GM12878 (cell line): ENCODE data around the gene TNRC6B. TPM values are rescaled to one million over a fixed set of nuclear protein-coding genes. Genes with fewer than 3 reads are reported as not detected.

Experiments
- ATAC-seq: fragments of 200-7000 bp; cut with Tn5 transposase; 3 replicates; pipeline ENCODE4 v1.9.1; 2020; ENCODE audit warnings: mild to moderate bottlenecking, moderate library complexity
- BruUV-seq: library from RNA; stranded (reverse); fragments of 400-500 nt; replicated peaks from 2 replicates; lab custom pipeline; 2021; lab: Mats Ljungman, UMichigan
- CTCF ChIA-PET: fragments of 300-600 bp; sonication (Branson Sonifier 250); formaldehyde crosslinking; extraction: SDS; loops from one replicate; lab custom pipeline; 2021; ENCODE audit warnings: inconsistent platforms; lab: Yijun Ruan, JAX
- POLR2A ChIA-PET: fragments of 350-600 bp; formaldehyde crosslinking; extraction: SDS; loops from one replicate; lab custom pipeline; 2021; ENCODE audit warnings: inconsistent platforms; lab: Charles Lee
- RAD21 ChIA-PET: fragments of 300-600 bp; sonication (Branson Sonifier 250); formaldehyde crosslinking; loops from one replicate; lab custom pipeline; 2023; ENCODE audit warnings: antibody characterized with exemption; ENCODE audit not compliant: unreplicated experiment; lab: Charles Lee
- SMC1A ChIA-PET: fragments of 300-600 bp; sonication (Branson Sonifier 250); formaldehyde crosslinking; loops from one replicate; lab custom pipeline; 2023; ENCODE audit not compliant: unreplicated experiment, uncharacterized antibody; lab: Charles Lee
- DNase-seq: peaks from one replicate; pipeline ENCODE4 v3.0.0-alpha.2; 2011; ENCODE audit warnings: low read depth, low spot score
- FAIRE-seq: peaks from 3 replicates; lab custom pipeline; 2011; peaks lifted over from hg19 to GRCh38; lab: Jason Lieb, UNC
- H2AFZ ChIP-seq: 2 replicates; pipeline ENCODE4 v1.6.0; 2011; ENCODE audit warnings: low read depth, low read length, control low read depth; ENCODE audit not compliant: control insufficient read depth
- H3K27ac ChIP-seq: 2 replicates; pipeline ENCODE4 v1.5.1; 2011; ENCODE audit warnings: control low read depth; ENCODE audit not compliant: control insufficient read depth, insufficient read depth
- H3K27me3 ChIP-seq, 2 experiments: replicated peaks in 1 of 2; 2 replicates each; pipeline versions ENCODE4 v1.6.0 to v1.6.1; 2011; ENCODE audit warnings: low read length in 1 of 2; ENCODE audit not compliant: control insufficient read depth in 2 of 2, insufficient read depth in 2 of 2
- H3K36me3 ChIP-seq, 2 experiments: 2 replicates each; pipeline ENCODE4 v1.5.1; 2011; ENCODE audit warnings: low read length in 1 of 2; ENCODE audit not compliant: control insufficient read depth in 2 of 2, insufficient read depth in 2 of 2
- H3K4me1 ChIP-seq: 2 replicates; pipeline ENCODE4 v1.6.1; 2011; ENCODE audit warnings: mild to moderate bottlenecking, low read length, moderate library complexity, mixed read lengths; ENCODE audit not compliant: control insufficient read depth, insufficient read depth
- H3K4me2 ChIP-seq: 2 replicates; pipeline ENCODE4 v1.6.0; 2011; ENCODE audit warnings: control low read depth; ENCODE audit not compliant: control insufficient read depth, insufficient read depth
- H3K4me3 ChIP-seq: fragments of 200-600 bp; sonication (generic); 2 replicates; pipeline ENCODE4 v1.5.1; 2016
- H3K79me2 ChIP-seq: 2 replicates; pipeline ENCODE4 v1.6.0; 2011; ENCODE audit warnings: low read length; ENCODE audit not compliant: control insufficient read depth, insufficient read depth
- H3K9ac ChIP-seq: 2 replicates; pipeline ENCODE4 v1.8.0; 2011; ENCODE audit warnings: low read length, control low read depth, mixed read lengths; ENCODE audit not compliant: control insufficient read depth, insufficient read depth
- H3K9me3 ChIP-seq: replicated peaks from 3 replicates; pipeline ENCODE4 v1.5.1; 2011; ENCODE audit warnings: mild to moderate bottlenecking, low read length; ENCODE audit not compliant: control insufficient read depth, insufficient read depth
- H4K20me1 ChIP-seq: 2 replicates; pipeline ENCODE4 v1.6.0; 2011; ENCODE audit not compliant: control insufficient read depth, insufficient read depth
- ATF2 ChIP-seq: IDR thresholded peaks from 2 replicates; pipeline ENCODE4 v1.6.1; 2012; ENCODE audit warnings: low read length, inconsistent platforms
- EED ChIP-seq: sonication (generic); IDR thresholded peaks from 2 replicates; pipeline ENCODE4 v1.6.1; 2016; ENCODE audit warnings: antibody characterized with exemption, low read depth
- EP300 ChIP-seq, 2 experiments: fragments of 150-350 bp in 1 of 2; IDR thresholded peaks; 2 replicates each; pipeline ENCODE4 v1.6.1; 2011 to 2012; ENCODE audit warnings: low read depth in 2 of 2, low read length in 2 of 2, borderline replicate concordance in 1 of 2, improper control_type of control experiment in 1 of 2, inconsistent platforms in 1 of 2; ENCODE audit not compliant: control insufficient read depth in 1 of 2
- KLF5 ChIP-seq: fragments of 450-650 bp; IDR thresholded peaks from 2 replicates; pipeline ENCODE4 v1.6.1; 2014; ENCODE audit warnings: mild to moderate bottlenecking; ENCODE audit not compliant: partially characterized antibody
- LARP7 ChIP-seq: fragments of 450-650 bp; IDR thresholded peaks from 2 replicates; pipeline ENCODE4 v1.6.1; 2017; ENCODE audit warnings: mild to moderate bottlenecking
- MYC ChIP-seq: IDR thresholded peaks from 2 replicates; pipeline ENCODE4 v1.6.1; 2011; ENCODE audit warnings: mild to moderate bottlenecking, low read length, moderate library complexity, inconsistent platforms; ENCODE audit not compliant: insufficient read depth, insufficient replicate concordance, insufficient read length, severe bottlenecking
- NBN ChIP-seq: fragments of 450-650 bp; IDR thresholded peaks from 2 replicates; pipeline ENCODE4 v1.6.1; 2016
- NFIC ChIP-seq: IDR thresholded peaks from 2 replicates; pipeline ENCODE4 v1.6.1; 2012; ENCODE audit warnings: low read depth, mild to moderate bottlenecking, inconsistent platforms, low read length, moderate library complexity
- PML ChIP-seq: IDR thresholded peaks from 2 replicates; pipeline ENCODE4 v1.6.1; 2012; ENCODE audit warnings: low read length, inconsistent platforms
- POLR2A ChIP-seq: IDR thresholded peaks from 2 replicates; pipeline ENCODE4 v1.6.1; 2011; ENCODE audit warnings: low read depth, mild to moderate bottlenecking, low read length
- RAD51 ChIP-seq: fragments of 450-650 bp; IDR thresholded peaks from 2 replicates; pipeline ENCODE4 v1.6.1; 2016; ENCODE audit warnings: moderate library complexity, mild to moderate bottlenecking, inconsistent platforms
- RBBP5 ChIP-seq: fragments of 200-600 bp; sonication (generic); conservative IDR thresholded peaks from 2 replicates; pipeline ENCODE4 v1.6.1; 2016
- SMARCA5 ChIP-seq: fragments of 450-650 bp; IDR thresholded peaks from 2 replicates; pipeline ENCODE4 v1.6.1; 2017; ENCODE audit warnings: mild to moderate bottlenecking
- SREBF1 ChIP-seq: IDR thresholded peaks from 2 replicates; pipeline ENCODE4 v1.6.1; 2012; ENCODE audit warnings: mild to moderate bottlenecking, low read length
- SREBF2 ChIP-seq: IDR thresholded peaks from 2 replicates; pipeline ENCODE4 v1.6.1; 2012; ENCODE audit warnings: mild to moderate bottlenecking, low read length
- WGBS: methylation state at CpG from one replicate; pipeline ENCODE4 v1.1.6; 2016; ENCODE audit warnings: low lambda C conversion rate; ENCODE audit not compliant: insufficient replicate concordance, insufficient coverage; ENCODE audit errors: missing lambda C conversion rate; 5-methylcytosine and 5-hydroxymethylcytosine counted together
- in situ Hi-C: fragments of 300-500 bp; cut with MboI; formaldehyde crosslinking; loops from 9 replicates; pipeline ENCODE4 v1.14.3; 2018; ENCODE audit warnings: mixed read lengths
- intact Hi-C: fragments of 100-400 bp; cut with micrococcal nuclease; formaldehyde crosslinking; loops from one replicate; pipeline ENCODE4 v1.14.2; 2022; ENCODE audit not compliant: unreplicated experiment
- polyA plus RNA-seq, 11 experiments: library from polyadenylated mRNA; depleted of rRNA in 4 of 11; unstranded in 6 of 11; stranded (reverse) in 5 of 11; fragments of >200 nt; fragmentation: Nextera tagmentation in 4 of 11; fragmentation: Illumina TruSeq in 1 of 11; extraction: Ambion mirVana in 4 of 11; extraction: Trizol in 1 of 11; gene quantifications; 1 replicate in 1 of 11; 2 replicates in 10 of 11; pipeline versions ENCODE4 v1.2.1 to v1.2.3, GENCODE V29; 2011 to 2016; ENCODE audit warnings: inconsistent platforms in 2 of 11, missing spikeins in 2 of 11, low read depth in 1 of 11
- total RNA-seq, 4 experiments: library from RNA; depleted of rRNA in 3 of 4; stranded (reverse); fragments of >200 nt in 3 of 4; fragmentation: Illumina TruSeq in 1 of 4; extraction: Trizol in 1 of 4; gene quantifications; 2 replicates each; pipeline versions ENCODE4 v1.2.1 to v1.2.3, GENCODE V29; 2013 to 2021
- TF ChIP-seq, protein P1 (sequence below): IDR thresholded peaks from 2 replicates; pipeline ENCODE4 v1.6.1; 2012; ENCODE audit warnings: low read depth, low read length, improper control_type of control experiment
- TF ChIP-seq, protein P2 (sequence below): fragments of 450-650 bp; IDR thresholded peaks from 2 replicates; pipeline ENCODE4 v1.6.1; 2017; ENCODE audit warnings: mild to moderate bottlenecking, moderate library complexity

The TNRC6B gene
- total and polyA plus RNA-seq, 10 of the 15 experiments (the other 5 are each of a cell fraction or from before 2014, with no cell fraction given): 3.6 to 32.8 (median 16.4) TPM

DNA sequence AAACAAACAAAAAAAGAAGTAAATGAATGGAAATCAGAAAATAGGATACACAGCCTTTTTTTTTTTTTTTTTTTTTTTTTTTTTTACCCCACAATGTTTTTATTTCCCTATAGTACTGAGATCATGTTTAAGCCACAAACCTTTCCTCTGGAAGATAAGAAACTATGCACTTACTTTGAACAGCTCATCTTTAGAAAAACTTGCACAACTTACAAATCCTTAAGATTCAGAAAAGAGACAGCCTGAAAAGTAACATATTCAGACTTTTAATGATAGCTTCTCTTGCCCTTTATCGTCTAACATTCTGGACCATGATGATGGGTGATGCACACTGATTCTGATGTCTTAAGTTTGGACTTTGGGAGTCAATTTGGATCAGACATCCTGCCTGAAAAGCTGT, 80.3 kb downstream of the TNRC6B start:
- CTCF ChIA-PET: no interaction called here
- intact Hi-C loops (no loop called here), in situ Hi-C loops (no loop called here)
- no peaks in the 10 kb centered on the region for H3K27me3 ChIP-seq
- FAIRE-seq (no peak), ATAC-seq (no peak), DNase-seq (no peak)
- no peak overlapping the region for H3K4me3 ChIP-seq
- H3K4me2 ChIP-seq: no peak overlapping the region
- no peaks in the 10 kb centered on the region for H4K20me1 ChIP-seq
- TF ChIP-seq, protein P1, sequence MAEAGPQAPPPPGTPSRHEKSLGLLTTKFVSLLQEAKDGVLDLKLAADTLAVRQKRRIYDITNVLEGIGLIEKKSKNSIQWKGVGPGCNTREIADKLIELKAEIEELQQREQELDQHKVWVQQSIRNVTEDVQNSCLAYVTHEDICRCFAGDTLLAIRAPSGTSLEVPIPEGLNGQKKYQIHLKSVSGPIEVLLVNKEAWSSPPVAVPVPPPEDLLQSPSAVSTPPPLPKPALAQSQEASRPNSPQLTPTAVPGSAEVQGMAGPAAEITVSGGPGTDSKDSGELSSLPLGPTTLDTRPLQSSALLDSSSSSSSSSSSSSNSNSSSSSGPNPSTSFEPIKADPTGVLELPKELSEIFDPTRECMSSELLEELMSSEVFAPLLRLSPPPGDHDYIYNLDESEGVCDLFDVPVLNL: no peak
- TF ChIP-seq, protein P2, sequence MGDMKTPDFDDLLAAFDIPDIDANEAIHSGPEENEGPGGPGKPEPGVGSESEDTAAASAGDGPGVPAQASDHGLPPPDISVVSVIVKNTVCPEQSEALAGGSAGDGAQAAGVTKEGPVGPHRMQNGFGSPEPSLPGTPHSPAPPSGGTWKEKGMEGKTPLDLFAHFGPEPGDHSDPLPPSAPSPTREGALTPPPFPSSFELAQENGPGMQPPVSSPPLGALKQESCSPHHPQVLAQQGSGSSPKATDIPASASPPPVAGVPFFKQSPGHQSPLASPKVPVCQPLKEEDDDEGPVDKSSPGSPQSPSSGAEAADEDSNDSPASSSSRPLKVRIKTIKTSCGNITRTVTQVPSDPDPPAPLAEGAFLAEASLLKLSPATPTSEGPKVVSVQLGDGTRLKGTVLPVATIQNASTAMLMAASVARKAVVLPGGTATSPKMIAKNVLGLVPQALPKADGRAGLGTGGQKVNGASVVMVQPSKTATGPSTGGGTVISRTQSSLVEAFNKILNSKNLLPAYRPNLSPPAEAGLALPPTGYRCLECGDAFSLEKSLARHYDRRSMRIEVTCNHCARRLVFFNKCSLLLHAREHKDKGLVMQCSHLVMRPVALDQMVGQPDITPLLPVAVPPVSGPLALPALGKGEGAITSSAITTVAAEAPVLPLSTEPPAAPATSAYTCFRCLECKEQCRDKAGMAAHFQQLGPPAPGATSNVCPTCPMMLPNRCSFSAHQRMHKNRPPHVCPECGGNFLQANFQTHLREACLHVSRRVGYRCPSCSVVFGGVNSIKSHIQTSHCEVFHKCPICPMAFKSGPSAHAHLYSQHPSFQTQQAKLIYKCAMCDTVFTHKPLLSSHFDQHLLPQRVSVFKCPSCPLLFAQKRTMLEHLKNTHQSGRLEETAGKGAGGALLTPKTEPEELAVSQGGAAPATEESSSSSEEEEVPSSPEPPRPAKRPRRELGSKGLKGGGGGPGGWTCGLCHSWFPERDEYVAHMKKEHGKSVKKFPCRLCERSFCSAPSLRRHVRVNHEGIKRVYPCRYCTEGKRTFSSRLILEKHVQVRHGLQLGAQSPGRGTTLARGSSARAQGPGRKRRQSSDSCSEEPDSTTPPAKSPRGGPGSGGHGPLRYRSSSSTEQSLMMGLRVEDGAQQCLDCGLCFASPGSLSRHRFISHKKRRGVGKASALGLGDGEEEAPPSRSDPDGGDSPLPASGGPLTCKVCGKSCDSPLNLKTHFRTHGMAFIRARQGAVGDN: no peak
- TF ChIP-seq NFIC (no peak), RAD51 (no peak), MYC (no peak), SMARCA5 (no peak), NBN (no peak), RBBP5 (no peak), ATF2 (no peak), POLR2A (no peak), KLF5 (no peak), SREBF2 (no peak), LARP7 (no peak), EED (no peak), SREBF1 (no peak), EP300 (IDR thresholded peaks at IDR 0.05; ENCODE audit: borderline replicate concordance in 1 of 2, control insufficient read depth in 1 of 2, low read depth in 2 of 2, low read length in 2 of 2) (no peak), PML (no peak)
- H3K27ac ChIP-seq: no peak overlapping the region
- no peak overlapping the region for H2AFZ ChIP-seq
- no peak overlapping the region for H3K9ac ChIP-seq
- H3K79me2 ChIP-seq: no peaks in the 10 kb centered on the region; the same call in 1 of the 2 replicates
- SMC1A ChIA-PET: no interaction called here
- 50% methylated on average over 1 of the region's 1 CpG for WGBS
- POLR2A ChIA-PET: interaction anchor here (1.3 kb wide), 1 partner anchor 9 kb away, joined by 3 read pairs; no protein-coding TSS in a partner anchor
- H3K36me3 ChIP-seq: peaks cover 0 to 5% of the 10 kb centered on the region in 2 experiments
- no peaks in the 10 kb centered on the region for H3K9me3 ChIP-seq
- H3K4me1 ChIP-seq: no peaks in the 10 kb centered on the region
- no TSS peak for BruUV-seq
- RAD21 ChIA-PET: no interaction called here
